Fibroblast of villous mesenchyme (primary cell): ENCODE results near the gene ADAMTS16. TPM values are rescaled to one million over a fixed set of nuclear protein-coding genes. Genes with fewer than 3 reads are reported as not detected.

Experiments used
- DNase-seq: peaks from one replicate; pipeline ENCODE4 v3.0.0-alpha.2; 2010; ENCODE audit warnings: low read depth
- H3K4me3 ChIP-seq: 2 replicates; pipeline ENCODE4 v1.5.1; 2011; ENCODE audit warnings: low read depth, mild to moderate bottlenecking, low read length
- total RNA-seq: library from RNA; depleted of rRNA; stranded (reverse); fragments of >200 nt; gene quantifications from 2 replicates; pipeline ENCODE4 v1.2.3, GENCODE V29; 2012
- TF ChIP-seq, protein P1 (sequence below): IDR thresholded peaks from 2 replicates; pipeline ENCODE4 v1.5.1; 2012; ENCODE audit warnings: low read depth, mild to moderate bottlenecking, low read length; ENCODE audit not compliant: insufficient read depth

The ADAMTS16 gene
- total RNA-seq, 1 donor = under 0.01 TPM

DNA sequence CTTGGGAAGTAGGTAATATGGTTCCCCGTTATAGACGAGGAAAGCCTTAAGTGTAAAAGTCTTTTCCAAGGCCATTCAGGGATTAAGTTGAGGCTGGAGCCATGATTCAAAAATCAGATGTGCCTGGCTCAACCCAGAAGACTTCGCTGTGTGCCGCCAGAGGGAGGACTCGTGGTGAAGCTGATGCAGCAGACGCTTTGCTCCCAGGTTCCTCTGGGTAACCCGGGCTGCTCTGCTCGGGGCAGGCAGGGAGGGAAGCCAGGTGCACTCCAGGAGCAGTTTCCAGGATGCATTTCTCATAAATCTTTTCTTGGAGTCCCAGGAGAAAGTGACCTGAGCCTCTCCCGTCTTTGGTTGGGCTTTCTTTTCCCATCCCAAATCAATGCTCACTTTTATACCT is 219.5 kb downstream of the ADAMTS16 start:
- no peak for DNase-seq

DNA sequence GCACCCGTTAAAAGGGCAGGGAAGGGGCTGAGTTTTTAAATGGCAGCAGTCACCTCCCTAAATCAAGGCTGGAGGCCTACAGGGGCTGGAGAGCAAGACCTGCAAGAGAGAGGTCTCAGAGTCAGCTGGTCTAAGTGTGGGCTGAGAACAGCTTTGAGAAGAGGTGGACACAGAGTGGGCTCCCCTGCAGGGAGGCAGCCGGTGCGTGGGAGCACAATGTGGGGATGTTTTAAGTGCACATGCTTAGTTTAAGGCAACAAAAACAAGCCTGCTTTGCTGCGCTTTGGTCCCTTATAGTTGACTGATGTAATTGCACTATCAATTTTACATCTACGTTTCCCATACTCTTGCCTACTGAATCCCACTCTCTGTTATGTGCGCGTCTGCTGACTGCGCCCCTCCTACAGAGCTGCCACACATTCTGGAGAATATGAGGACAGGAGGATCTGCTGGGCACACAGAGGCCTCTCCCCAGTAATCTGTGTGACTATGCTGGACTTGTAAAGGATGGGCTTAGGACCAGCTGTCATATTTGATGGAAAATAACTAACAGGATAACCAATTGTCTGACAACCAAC is 220.3 kb downstream of the ADAMTS16 start:
- TF ChIP-seq, protein P1, sequence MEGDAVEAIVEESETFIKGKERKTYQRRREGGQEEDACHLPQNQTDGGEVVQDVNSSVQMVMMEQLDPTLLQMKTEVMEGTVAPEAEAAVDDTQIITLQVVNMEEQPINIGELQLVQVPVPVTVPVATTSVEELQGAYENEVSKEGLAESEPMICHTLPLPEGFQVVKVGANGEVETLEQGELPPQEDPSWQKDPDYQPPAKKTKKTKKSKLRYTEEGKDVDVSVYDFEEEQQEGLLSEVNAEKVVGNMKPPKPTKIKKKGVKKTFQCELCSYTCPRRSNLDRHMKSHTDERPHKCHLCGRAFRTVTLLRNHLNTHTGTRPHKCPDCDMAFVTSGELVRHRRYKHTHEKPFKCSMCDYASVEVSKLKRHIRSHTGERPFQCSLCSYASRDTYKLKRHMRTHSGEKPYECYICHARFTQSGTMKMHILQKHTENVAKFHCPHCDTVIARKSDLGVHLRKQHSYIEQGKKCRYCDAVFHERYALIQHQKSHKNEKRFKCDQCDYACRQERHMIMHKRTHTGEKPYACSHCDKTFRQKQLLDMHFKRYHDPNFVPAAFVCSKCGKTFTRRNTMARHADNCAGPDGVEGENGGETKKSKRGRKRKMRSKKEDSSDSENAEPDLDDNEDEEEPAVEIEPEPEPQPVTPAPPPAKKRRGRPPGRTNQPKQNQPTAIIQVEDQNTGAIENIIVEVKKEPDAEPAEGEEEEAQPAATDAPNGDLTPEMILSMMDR = no peak
- no peak for DNase-seq
- H3K4me3 ChIP-seq = no peak overlapping the region

More for the DNA sequence above, 219.5 kb downstream of the ADAMTS16 start:
- no peak overlapping the region for H3K4me3 ChIP-seq
- TF ChIP-seq, protein P1 = no peak

DNA sequence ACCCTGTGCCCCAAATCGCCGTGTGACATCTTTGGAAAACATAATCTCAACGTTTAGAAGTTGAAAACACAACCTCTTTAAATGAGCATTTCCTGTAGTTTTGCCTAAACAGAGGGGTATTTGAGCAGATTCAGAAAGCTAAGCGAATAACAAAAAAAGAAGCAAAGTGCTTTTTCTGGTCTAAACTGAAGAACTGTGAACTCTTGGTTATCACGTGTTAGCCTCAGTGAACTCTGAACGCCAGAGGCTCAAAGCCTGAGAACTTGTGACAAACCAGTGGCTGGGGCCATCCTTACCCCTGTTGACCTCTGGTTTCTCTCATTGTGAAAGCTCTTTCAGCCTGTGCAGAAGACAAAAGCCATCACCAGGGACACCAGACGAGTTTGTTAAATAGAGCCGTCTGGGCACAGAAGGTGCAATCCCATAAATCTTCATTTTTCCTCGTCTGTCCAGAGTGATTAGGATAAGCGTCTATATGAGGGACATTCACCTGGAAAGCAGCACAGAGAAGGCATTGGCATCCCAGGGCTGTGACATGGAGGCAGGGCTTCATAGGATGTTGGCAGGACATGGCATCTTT is 220.9 kb downstream of the ADAMTS16 start:
- DNase-seq = no peak
- TF ChIP-seq, protein P1 = no peak
- H3K4me3 ChIP-seq = no peak overlapping the region

DNA sequence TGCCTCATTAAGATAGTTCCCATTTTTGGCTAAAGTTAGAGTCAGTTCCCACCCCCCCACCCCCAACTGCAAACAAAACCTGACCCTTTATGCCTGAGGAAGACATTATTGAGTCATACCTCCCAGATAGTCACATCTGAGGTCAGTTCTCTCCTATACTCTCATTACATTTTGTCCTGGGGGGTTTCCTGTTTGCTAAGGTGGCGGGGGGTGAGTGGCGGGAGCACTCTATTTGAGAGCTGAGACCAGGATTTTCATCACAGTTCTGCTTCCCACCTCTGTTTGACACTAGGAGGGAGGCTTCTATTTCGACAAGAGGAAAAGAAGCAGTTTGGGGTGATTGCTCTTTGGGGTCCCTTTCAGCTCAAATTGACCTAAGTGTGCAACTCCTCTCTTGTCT is 222.9 kb downstream of the ADAMTS16 start:
- no peak for DNase-seq
- H3K4me3 ChIP-seq = no peak overlapping the region
- TF ChIP-seq, protein P1 = no peak

DNA sequence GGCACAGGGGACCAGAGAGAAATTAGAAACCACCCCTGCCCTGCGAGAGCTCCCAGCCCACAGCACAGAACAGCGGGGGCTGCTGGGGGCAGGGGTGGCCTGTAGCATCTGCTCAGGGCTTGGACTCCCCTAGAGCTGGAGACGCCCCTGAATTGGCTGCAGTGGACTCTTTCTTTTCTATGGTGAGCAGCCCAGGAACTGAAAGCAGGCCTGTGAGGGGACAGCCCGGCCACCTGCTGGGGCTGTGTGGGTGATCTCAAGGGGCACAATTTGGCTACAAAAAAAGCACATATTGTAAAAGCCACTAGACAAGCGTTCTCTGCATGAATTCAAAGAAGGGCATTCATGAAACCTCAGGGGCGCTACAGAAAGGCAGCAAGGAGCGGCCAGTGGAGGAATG is 224.8 kb downstream of the ADAMTS16 start:
- DNase-seq = no peak
- TF ChIP-seq, protein P1 = no peak
- no peak overlapping the region for H3K4me3 ChIP-seq

DNA sequence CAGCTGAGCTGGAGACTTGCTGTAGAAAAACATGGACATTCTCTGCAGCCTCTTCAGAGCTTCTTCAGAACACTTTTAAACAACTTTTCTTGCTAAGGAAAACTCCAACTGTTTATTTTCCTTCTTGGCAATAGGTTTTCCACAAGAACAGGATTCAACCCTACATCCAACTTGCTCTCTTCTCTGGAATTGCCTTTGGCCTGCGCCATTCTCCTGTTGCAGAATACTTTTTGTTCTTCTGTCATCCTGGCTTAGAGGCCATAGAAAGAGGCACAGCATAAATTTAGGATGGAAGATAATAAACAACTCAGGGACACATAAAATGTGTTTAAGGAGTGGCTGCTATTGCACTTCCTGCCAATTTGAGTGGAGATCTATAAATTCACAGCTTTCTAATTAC is 227.6 kb downstream of the ADAMTS16 start:
- no peak overlapping the region for H3K4me3 ChIP-seq
- DNase-seq = no peak
- TF ChIP-seq, protein P1 = no peak

DNA sequence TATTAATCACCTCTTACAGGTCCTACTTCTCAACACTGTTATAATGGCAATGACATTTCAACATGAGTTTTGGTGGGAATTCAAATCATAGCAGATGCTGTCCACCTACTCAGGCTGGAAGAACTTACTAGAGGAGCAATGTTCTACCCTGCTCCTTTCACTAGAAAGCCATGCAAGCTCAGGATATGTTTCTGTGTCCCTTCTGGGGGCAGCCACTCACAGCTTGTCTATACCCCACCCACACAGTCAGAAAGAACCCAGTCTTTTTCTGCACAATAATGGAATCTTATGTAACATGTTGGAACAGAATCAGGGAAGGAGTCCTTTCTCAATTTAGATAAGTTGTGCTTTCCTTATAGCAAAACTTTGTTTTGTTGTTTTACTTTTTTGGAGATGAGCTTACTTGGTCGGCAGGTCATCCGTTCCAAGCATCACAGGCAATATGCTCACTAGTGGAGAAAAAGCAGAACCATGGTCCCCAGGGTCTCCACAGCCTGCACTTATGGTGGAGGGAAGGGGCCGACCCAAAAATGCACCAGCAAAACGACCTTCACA is 229.0 kb downstream of the ADAMTS16 start:
- TF ChIP-seq, protein P1 = no peak
- DNase-seq = no peak

More for the DNA sequence above, 229.0 kb downstream of the ADAMTS16 start:
- H3K4me3 ChIP-seq = no peak overlapping the region
